Esophagus muscularis mucosa (tissue), 4 donors: ENCODE measurements around the gene IQCM.

Experiments used
- EP300 ChIP-seq: sonication (generic); formaldehyde crosslinking; IDR thresholded peaks from one replicate; pipeline ENCODE4 v1.6.1; 2017; ENCODE audit warnings: antibody characterized with exemption
- POLR2A ChIP-seq: fragments of 450-650 bp; IDR thresholded peaks from one replicate; pipeline ENCODE4 v1.6.1; 2017; ENCODE audit warnings: antibody characterized with exemption, moderate library complexity, mild to moderate bottlenecking, low read depth
- POLR2AphosphoS5 ChIP-seq, 2 donors: sonication (generic); formaldehyde crosslinking; IDR thresholded peaks; one replicate each; pipeline ENCODE4 v1.6.1; 2017; ENCODE audit warnings: antibody characterized with exemption in 2 of 2
- TF ChIP-seq, protein P1 (sequence below), 3 experiments: fragments of 200-600 bp in 2 of 3; fragments of 450-650 bp in 1 of 3; sonication (generic) in 2 of 3; IDR thresholded peaks; one replicate each; pipeline ENCODE4 v1.5.1; 2017 to 2019; ENCODE audit warnings: antibody characterized with exemption in 3 of 3, mild to moderate bottlenecking in 2 of 3, moderate library complexity in 1 of 3

DNA sequence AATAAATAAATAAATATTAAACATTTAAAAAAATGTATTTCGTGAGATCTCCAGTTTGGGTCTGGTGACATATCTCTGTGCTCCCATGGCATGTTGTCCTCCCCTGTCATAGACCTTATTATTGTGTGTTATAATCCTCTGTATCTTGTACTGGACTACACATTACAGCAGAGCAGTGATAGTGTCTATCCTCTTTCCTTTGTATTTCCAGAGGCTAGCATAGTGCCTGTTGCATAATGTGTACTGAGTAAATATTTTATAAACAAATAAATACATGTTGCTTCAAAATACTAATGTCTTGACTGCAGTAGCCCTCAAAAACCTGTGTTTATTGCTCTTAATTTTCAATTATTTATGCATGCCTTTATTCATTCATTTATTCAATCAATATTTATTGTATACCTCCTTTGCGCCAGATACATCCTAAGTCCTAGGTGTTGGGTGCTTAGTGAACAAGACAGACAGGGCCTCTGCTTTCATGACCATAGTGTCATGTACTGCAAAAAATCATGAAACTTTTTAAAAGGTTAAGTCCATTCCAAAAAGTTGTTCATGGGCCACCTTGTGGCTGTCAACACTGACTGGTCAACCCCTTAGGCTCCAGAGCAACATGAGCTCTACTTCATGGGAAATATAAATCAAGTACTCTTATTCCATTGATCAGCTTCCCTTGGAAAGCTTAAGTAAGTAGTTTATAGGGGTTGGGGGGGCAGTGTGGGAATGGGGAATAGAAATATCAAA is 303.9 kb downstream of the IQCM start:
- TF ChIP-seq, protein P1, sequence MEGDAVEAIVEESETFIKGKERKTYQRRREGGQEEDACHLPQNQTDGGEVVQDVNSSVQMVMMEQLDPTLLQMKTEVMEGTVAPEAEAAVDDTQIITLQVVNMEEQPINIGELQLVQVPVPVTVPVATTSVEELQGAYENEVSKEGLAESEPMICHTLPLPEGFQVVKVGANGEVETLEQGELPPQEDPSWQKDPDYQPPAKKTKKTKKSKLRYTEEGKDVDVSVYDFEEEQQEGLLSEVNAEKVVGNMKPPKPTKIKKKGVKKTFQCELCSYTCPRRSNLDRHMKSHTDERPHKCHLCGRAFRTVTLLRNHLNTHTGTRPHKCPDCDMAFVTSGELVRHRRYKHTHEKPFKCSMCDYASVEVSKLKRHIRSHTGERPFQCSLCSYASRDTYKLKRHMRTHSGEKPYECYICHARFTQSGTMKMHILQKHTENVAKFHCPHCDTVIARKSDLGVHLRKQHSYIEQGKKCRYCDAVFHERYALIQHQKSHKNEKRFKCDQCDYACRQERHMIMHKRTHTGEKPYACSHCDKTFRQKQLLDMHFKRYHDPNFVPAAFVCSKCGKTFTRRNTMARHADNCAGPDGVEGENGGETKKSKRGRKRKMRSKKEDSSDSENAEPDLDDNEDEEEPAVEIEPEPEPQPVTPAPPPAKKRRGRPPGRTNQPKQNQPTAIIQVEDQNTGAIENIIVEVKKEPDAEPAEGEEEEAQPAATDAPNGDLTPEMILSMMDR (IDR thresholded peaks at IDR 0.05): no peak
- TF ChIP-seq POLR2AphosphoS5 (IDR thresholded peaks at IDR 0.05): no peak
- no peak for TF ChIP-seq POLR2A
- TF ChIP-seq EP300: no peak
